HG03025 (cell line): Measurements from ENCODE around the gene BARX2.

Experiments used
- ATAC-seq: cut with Tn5 transposase; IDR thresholded peaks from one replicate; pipeline ENCODE4 v1.9.1; 2021; ENCODE audit warnings: mild to moderate bottlenecking, moderate library complexity; ENCODE audit not compliant: unreplicated experiment, low FRiP score

BARX2 gene

DNA sequence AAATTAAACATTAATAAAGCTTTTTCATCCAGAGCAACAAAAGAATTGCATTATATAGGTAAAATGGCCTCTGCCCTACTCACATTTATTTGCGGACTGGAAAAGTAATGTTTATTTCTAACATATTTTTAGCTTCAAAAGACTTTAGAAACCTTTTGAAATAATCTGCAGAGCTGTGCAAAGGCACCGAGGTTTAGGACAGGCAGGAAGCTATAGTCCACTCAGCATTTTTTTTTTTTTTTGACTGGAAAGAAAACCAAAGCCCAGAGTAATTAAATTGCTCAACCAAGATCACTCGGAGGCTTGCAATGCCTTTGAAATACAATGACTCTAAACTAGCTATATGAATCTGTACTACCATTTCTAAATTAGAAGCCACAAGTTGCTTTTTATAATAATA lies 19.1 kb downstream of the BARX2 start:
- ATAC-seq = no peak

DNA sequence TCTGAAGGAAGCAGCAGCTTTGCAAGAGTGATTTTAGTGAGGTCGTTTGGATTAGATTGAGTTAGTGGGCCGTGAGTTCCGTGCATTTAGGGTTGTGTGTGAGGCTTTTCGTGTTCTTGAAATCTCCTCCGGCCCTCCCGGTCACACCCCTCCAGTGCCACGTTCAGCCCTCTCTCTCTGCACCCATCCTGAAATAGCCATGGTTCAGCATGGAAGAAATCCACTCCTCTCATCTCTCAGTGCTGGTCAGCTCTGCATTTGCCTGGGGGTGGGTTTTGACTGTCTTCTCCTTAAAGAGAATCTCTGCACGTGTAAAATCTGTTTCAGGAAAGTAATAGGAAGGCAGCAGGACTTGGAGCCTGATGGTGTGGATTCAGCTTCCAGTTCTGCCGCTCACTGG lies 19.8 kb downstream of the BARX2 start:
- no peak for ATAC-seq

- ATAC-seq = no peak
Measured at GRCh38 chr11:129395883-129396282, 20.2 kb downstream of the BARX2 start.

- no peak for ATAC-seq
Measured at GRCh38 chr11:129396454-129396853, 20.8 kb downstream of the BARX2 start.

DNA sequence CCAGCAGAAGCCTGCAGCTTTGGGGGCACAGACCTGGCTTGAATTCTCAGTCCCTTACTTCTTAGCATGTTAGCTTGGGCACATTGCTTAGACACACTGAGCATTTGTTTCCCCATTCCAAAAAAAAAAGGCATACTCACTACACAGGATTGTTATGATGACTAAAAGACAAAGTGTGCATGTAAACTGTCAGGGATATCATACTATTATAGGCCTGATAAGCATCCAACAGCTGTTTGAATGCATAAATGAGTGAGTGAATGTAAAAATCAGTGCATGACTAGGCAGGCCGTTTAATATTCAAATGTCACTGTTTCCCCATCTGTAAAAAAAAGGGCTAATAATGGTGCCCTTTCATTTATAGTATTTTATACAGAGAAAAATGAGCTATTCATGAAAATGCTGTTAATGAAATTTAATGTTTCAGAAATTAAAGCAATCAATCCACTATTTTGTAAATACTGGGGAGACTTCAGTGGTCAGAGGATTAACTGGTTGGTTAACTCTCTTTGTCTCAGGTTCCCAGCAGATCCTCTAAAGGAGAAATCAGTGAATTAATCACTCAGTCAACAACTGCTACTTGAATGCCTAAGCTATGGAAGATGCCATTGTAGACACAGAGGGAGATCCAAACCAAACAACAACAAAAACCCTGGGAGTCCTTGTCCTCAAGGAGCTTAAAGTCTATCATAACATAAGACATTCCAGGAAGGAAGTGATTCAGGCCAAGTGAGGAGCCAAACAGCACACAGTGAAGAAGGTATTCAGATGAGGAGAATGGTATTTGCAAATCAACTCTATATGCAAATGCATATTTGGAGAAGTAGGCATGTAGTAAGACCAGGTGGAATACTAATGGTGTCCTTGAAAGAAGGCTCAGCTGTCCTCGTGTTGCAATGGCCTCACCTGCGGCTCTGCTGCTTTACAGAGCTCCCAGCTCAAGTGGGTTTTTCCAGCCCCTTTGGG lies 26.8 kb downstream of the BARX2 start:
- ATAC-seq = no peak

DNA sequence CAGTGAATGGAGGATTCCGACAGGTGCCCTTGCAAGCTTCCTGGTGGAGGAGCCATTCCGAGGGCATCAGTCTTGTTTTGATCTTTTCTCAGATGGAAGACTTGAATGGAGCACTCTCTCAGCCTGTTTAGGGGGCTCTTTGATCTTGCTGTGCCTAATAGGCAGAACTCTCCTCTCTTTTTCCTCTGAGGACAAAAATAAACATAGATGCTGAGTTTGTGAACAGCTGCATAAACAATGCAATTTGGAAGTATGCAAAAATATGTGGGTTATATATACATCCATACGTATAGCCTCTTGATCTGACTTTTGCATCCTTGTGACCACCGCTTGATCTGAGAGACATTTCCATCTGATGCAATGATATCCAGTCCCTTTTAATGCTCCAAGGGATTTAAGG lies 29.1 kb downstream of the BARX2 start:
- ATAC-seq = no peak

DNA sequence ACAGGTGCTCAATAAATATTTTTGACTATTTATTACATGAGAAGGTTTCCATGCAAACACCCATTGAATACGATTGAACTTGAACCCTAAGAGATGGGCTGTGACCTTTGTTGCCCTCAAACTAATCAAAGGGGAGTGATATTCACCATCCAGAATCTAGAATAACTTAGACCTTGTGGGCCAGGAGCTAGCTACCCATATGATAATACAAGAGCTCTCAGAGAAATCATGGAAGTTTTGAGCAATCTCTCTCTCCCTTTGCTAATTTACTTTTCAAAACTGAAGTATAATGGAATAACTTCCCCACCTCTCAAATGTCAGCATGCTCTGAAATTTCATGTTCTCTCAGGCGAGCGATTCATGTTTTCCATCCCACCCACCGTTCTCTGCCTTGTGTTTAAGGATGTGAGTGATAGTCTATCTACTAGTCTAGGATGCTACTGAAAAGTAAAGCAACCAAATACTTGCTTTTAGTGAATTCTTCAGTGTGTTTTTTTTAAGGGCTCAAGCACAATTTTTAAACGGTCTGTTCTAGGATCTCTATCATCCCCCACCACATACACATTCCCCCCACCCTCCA lies 33.3 kb downstream of the BARX2 start:
- ATAC-seq = no peak

GRCh38 chr11:129410395-129410960 lies 34.8 kb downstream of the BARX2 start:
- no peak for ATAC-seq

DNA sequence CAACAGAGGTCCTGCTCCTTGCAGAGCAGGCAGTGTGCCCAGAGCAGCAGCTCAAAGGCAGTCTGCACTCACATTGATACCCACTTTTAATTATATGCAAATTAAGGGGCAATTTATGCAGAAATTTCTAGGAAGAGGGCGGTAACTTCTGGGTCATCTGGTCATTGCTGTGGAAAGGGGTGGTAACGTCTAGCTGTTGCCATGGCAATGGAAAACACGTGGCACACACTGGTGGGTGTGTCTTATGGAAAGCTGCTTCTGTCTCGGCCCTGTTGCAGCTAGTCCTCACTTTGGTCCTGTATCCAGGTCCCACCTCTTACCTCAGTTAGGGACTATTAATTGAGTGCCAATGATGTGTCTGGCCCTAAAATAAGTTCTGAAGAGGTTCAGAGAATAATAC lies 36.8 kb downstream of the BARX2 start:
- ATAC-seq = no peak

GRCh38 chr11:129414144-129414872 lies 38.7 kb downstream of the BARX2 start:
- no peak for ATAC-seq

GRCh38 chr11:129416080-129416820 lies 40.6 kb downstream of the BARX2 start:
- no peak for ATAC-seq

DNA sequence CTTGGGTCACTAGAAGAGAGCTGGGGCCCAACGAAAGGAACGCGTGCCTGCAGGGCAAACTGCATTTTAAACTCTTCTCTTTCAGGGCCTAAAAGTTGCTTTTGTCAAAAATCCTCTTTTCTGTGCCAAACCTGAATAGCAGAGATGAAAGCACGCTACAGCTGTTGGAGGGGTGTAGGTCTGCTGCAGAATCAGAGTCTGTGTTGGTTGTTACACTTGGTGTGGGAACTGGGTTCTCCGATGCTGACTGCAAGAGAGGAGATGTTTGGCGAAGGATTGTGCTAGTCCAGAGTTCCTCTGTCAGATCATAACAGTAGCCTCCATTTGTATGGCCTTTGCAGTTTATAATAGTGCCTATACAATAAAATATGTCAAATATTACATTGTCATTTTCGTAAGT lies 41.8 kb downstream of the BARX2 start:
- ATAC-seq = no peak

GRCh38 chr11:129418039-129418438 lies 42.4 kb downstream of the BARX2 start:
- peak; percentile 71 for ATAC-seq

GRCh38 chr11:129419386-129419785 lies 43.7 kb downstream of the BARX2 start:
- ATAC-seq = no peak

GRCh38 chr11:129423426-129423825 lies 47.8 kb downstream of the BARX2 start:
- ATAC-seq = no peak

DNA sequence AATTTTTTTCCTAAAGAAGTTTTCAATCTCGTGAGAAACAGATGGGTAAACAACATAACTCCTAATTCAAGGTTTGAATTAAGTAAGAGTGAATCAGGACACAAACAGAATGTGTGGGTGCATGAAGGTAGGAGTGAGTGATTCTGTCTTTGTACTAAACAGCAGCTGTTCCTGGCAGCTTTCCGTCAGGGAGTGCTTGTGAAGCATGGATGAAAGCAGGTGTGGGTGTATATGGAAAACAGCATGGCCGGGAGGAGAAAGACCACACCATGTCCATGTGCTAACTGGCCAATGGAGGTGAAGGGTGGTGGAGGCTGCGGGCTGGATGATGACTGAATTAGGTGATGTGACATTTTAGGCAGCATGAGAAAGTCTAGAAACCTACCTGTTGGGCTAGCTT lies 49.6 kb downstream of the BARX2 start:
- ATAC-seq = no peak

GRCh38 chr11:129426038-129426437 lies 50.4 kb downstream of the BARX2 start:
- ATAC-seq = no peak

- no peak for ATAC-seq
Measured at GRCh38 chr11:129426776-129427175, 51.1 kb downstream of the BARX2 start.

DNA sequence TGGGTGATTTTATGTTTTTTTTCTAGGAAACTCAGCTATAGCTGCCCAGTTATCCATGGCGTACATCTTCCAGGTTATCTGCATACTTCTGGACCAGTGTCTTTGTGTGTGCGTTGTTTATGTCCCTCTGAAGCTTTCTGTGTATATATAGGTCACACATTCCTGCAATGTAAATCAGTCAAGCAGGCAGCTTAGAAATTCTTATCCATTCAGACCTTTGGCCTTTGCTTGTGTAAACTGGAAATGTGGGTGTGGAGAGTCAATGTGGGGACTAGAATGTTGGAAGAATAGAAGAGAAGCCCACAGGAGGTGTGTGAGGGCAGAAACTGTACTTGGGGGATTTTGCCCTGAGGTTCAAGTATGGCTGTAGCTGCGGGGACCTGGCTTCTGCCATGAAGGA lies 51.7 kb downstream of the BARX2 start:
- no peak for ATAC-seq

- ATAC-seq = no peak
Measured at GRCh38 chr11:129427816-129428406, 52.3 kb downstream of the BARX2 start.
